DOHH2 (cell line): Measurements from ENCODE around the gene STPG2.

ENCODE experiments used
- CTCF ChIP-seq: fragments of 200-600 bp; sonication (generic); IDR thresholded peaks from one replicate; pipeline ENCODE4 v1.5.1; 2014; ENCODE audit warnings: antibody characterized with exemption, mild to moderate bottlenecking, low read depth, low read length; ENCODE audit not compliant: poor library complexity, severe bottlenecking
- EZH2phosphoT487 ChIP-seq: fragments of 200-600 bp; sonication (generic); IDR thresholded peaks from 2 replicates; pipeline ENCODE4 v1.6.1; 2017; ENCODE audit warnings: borderline replicate concordance, mild to moderate bottlenecking, antibody characterized with exemption, low read length, moderate library complexity, mixed read lengths

- TF ChIP-seq CTCF (no peak), EZH2phosphoT487 (no peak)
These were observed 373.1 kb downstream of the STPG2 start for GRCh38 chr4:97770222-97770621.
